IMR-90 (cell line): ENCODE measurements around the gene SSR1.

Experiments
- CTCF ChIP-seq: conservative IDR thresholded peaks from 2 replicates; pipeline ENCODE4 v1.5.1; 2012; ENCODE audit warnings: mild to moderate bottlenecking, low read depth, low read length, improper control_type of control experiment
- ELK1 ChIP-seq: fragments of 150-350 bp; IDR thresholded peaks from 2 replicates; pipeline ENCODE4 v1.6.1; 2016; ENCODE audit warnings: low read depth, mild to moderate bottlenecking, low read length, moderate library complexity, borderline replicate concordance
- MAZ ChIP-seq: IDR thresholded peaks from 2 replicates; pipeline ENCODE4 v1.6.1; 2012; ENCODE audit warnings: low read depth, mild to moderate bottlenecking, low read length, improper control_type of control experiment, moderate library complexity, borderline replicate concordance
- MXI1 ChIP-seq: IDR thresholded peaks from 2 replicates; pipeline ENCODE4 v1.6.1; 2012; ENCODE audit warnings: low read depth, mild to moderate bottlenecking, low read length, moderate library complexity, borderline replicate concordance
- POLR2A ChIP-seq: IDR thresholded peaks from 2 replicates; pipeline ENCODE4 v1.6.1; 2012; ENCODE audit warnings: mild to moderate bottlenecking, low read depth, low read length
- USF2 ChIP-seq: fragments of 150-350 bp; IDR thresholded peaks from 2 replicates; pipeline ENCODE4 v1.6.1; 2017; ENCODE audit warnings: mild to moderate bottlenecking, antibody characterized with exemption, low read length, low read depth

GRCh38 chr6:7300926-7301325, 12.1 kb downstream of the SSR1 start:
- no peak for TF ChIP-seq CTCF
- TF ChIP-seq ELK1 = no peak
- TF ChIP-seq USF2 = no peak
- TF ChIP-seq MAZ = no peak
- no peak for TF ChIP-seq POLR2A
- TF ChIP-seq MXI1 = no peak
